Parathyroid adenoma (tissue), 2 donors: ENCODE results near the gene GET3.

Source experiments
- H2AFZ ChIP-seq: fragments of 300-600 bp; sonication (generic); one replicate; pipeline ENCODE4 v1.7.0; 2017; ENCODE audit warnings: antibody characterized with exemption, mild to moderate bottlenecking
- H3K27ac ChIP-seq: fragments of 300-600 bp; sonication (generic); one replicate; pipeline ENCODE4 v1.7.0; 2017
- H3K27me3 ChIP-seq: fragments of 300-600 bp; sonication (generic); one replicate; pipeline ENCODE4 v1.7.0; 2017; ENCODE audit warnings: low read length; ENCODE audit not compliant: control insufficient read depth, insufficient read depth
- H3K36me3 ChIP-seq: fragments of 300-600 bp; sonication (generic); one replicate; pipeline ENCODE4 v1.7.0; 2017; ENCODE audit warnings: low read length; ENCODE audit not compliant: control insufficient read depth, insufficient read depth
- H3K4me1 ChIP-seq: fragments of 300-600 bp; sonication (generic); one replicate; pipeline ENCODE4 v1.7.0; 2017; ENCODE audit warnings: control low read depth
- H3K4me2 ChIP-seq: fragments of 300-600 bp; sonication (generic); one replicate; pipeline ENCODE4 v1.7.0; 2017; ENCODE audit warnings: low read length
- H3K4me3 ChIP-seq: fragments of 300-600 bp; sonication (generic); one replicate; pipeline ENCODE4 v1.7.0; 2017; ENCODE audit warnings: low read depth, low read length
- H3K79me2 ChIP-seq: fragments of 300-600 bp; sonication (generic); one replicate; pipeline ENCODE4 v1.7.0; 2017; ENCODE audit warnings: control low read depth
- H3K9ac ChIP-seq: fragments of 300-600 bp; sonication (generic); one replicate; pipeline ENCODE4 v1.7.0; 2017; ENCODE audit warnings: mild to moderate bottlenecking
- H3K9me3 ChIP-seq: fragments of 300-600 bp; sonication (generic); one replicate; pipeline ENCODE4 v1.7.0; 2017; ENCODE audit warnings: low read length; ENCODE audit not compliant: control insufficient read depth
- TF ChIP-seq, protein P1 (sequence below): fragments of 300-600 bp; sonication (generic); IDR thresholded peaks from one replicate; pipeline ENCODE4 v1.7.0; 2017; ENCODE audit warnings: antibody characterized with exemption, mild to moderate bottlenecking
- donor health status: primary hyperparathyroidism.

The GET3 gene

DNA sequence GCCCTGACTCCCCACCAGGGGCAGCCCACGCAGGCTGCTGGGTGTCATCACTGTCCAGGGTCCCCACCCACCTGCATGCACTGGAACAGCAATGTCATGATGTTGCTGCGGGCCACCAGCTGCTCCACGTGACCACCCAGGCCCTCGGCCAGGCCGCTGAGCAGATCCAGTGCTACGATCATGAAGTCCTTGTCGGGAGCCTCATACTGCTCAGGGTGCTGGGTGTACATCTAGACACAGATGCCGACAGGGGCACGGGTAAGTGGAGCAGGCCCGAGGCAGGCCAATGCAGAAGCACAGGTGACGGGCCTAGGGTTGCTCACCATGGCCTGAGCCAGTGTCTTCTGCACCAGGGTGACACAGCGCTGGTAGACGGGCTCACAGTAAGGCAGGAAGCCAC lies 32.1 kb upstream of the GET3 start:
- Histone ChIP-seq H3K27me3 (no peaks in the 10 kb centered on the region), H3K27ac (no peak overlapping the region), H3K36me3 (no peaks in the 10 kb centered on the region), H3K4me1 (no peaks in the 10 kb centered on the region), H3K4me2 (no peak overlapping the region), H2AFZ (no peak overlapping the region), H3K4me3 (no peak overlapping the region), H3K9ac (no peak overlapping the region), H3K79me2 (peaks cover 10% of the 10 kb centered on the region), H3K9me3 (no peaks in the 10 kb centered on the region)
- TF ChIP-seq, protein P1, sequence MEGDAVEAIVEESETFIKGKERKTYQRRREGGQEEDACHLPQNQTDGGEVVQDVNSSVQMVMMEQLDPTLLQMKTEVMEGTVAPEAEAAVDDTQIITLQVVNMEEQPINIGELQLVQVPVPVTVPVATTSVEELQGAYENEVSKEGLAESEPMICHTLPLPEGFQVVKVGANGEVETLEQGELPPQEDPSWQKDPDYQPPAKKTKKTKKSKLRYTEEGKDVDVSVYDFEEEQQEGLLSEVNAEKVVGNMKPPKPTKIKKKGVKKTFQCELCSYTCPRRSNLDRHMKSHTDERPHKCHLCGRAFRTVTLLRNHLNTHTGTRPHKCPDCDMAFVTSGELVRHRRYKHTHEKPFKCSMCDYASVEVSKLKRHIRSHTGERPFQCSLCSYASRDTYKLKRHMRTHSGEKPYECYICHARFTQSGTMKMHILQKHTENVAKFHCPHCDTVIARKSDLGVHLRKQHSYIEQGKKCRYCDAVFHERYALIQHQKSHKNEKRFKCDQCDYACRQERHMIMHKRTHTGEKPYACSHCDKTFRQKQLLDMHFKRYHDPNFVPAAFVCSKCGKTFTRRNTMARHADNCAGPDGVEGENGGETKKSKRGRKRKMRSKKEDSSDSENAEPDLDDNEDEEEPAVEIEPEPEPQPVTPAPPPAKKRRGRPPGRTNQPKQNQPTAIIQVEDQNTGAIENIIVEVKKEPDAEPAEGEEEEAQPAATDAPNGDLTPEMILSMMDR = no peak

- no peak overlapping the region for H3K4me3 ChIP-seq
- no peak overlapping the region for H3K27ac ChIP-seq
- TF ChIP-seq, protein P1 = no peak
- no peaks in the 10 kb centered on the region for H3K36me3 ChIP-seq
- H3K79me2 ChIP-seq = peaks cover 10% of the 10 kb centered on the region
- H3K9ac ChIP-seq = no peak overlapping the region
- H3K4me1 ChIP-seq = no peaks in the 10 kb centered on the region
- H2AFZ ChIP-seq = no peak overlapping the region
- H3K27me3 ChIP-seq = no peaks in the 10 kb centered on the region
- H3K4me2 ChIP-seq = no peak overlapping the region
- no peaks in the 10 kb centered on the region for H3K9me3 ChIP-seq
Measured at GRCh38 chr19:12705654-12706331, 31.5 kb upstream of the GET3 start.

- Histone ChIP-seq H3K36me3 (no peaks in the 10 kb centered on the region), H3K4me3 (no peak overlapping the region), H3K79me2 (peaks cover 10% of the 10 kb centered on the region), H3K4me1 (no peaks in the 10 kb centered on the region), H3K9me3 (no peaks in the 10 kb centered on the region), H3K4me2 (no peak overlapping the region), H3K9ac (no peak overlapping the region), H3K27ac (no peak overlapping the region), H2AFZ (no peak overlapping the region), H3K27me3 (no peaks in the 10 kb centered on the region)
- TF ChIP-seq, protein P1 = no peak
Measured at GRCh38 chr19:12706332-12706718, 31.0 kb upstream of the GET3 start.

DNA sequence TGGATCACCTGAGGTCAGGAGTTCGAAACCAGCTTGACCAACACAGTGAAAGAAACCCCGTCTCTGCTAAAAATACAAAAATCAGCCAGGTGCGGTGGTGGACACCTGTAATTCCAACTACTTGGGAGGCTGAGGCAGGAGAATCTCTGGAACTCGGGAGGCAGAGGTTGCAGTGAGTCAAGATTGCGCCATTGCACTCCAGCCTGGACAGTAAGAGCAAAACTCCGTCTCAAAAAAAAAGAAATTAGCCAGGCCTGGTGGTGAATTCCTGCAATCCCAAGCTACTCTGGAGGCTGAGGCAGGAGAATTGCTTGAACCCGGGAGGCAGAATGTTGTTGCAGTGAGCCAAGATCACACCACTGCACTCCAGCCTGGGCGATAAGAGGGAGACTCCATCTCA lies 28.7 kb upstream of the GET3 start:
- peaks cover 13% of the 10 kb centered on the region for H3K79me2 ChIP-seq
- H3K27me3 ChIP-seq = no peaks in the 10 kb centered on the region
- TF ChIP-seq, protein P1 = no peak
- no peaks in the 10 kb centered on the region for H3K36me3 ChIP-seq
- no peak overlapping the region for H3K9ac ChIP-seq
- H3K4me2 ChIP-seq = no peak overlapping the region
- H2AFZ ChIP-seq = no peak overlapping the region
- H3K9me3 ChIP-seq = no peaks in the 10 kb centered on the region
- no peak overlapping the region for H3K4me3 ChIP-seq
- H3K27ac ChIP-seq = no peak overlapping the region
- no peaks in the 10 kb centered on the region for H3K4me1 ChIP-seq

- Histone ChIP-seq H3K79me2 (peaks cover 27% of the 10 kb centered on the region), H3K4me2 (no peak overlapping the region), H3K4me3 (no peak overlapping the region), H3K27me3 (no peaks in the 10 kb centered on the region), H3K4me1 (no peaks in the 10 kb centered on the region), H2AFZ (no peak overlapping the region), H3K9ac (no peak overlapping the region), H3K9me3 (no peaks in the 10 kb centered on the region), H3K27ac (no peak overlapping the region), H3K36me3 (no peaks in the 10 kb centered on the region)
- TF ChIP-seq, protein P1 = no peak
Measured at GRCh38 chr19:12711187-12711586, 26.1 kb upstream of the GET3 start.
